ENCODE results near the gene AP1G2.
"Not testable (repeated sequence)": the region's sequence is repeated elsewhere in the genome, so short reads cannot be mapped to it uniquely, and the experiment has no call there.

AP1G2 gene

DNA sequence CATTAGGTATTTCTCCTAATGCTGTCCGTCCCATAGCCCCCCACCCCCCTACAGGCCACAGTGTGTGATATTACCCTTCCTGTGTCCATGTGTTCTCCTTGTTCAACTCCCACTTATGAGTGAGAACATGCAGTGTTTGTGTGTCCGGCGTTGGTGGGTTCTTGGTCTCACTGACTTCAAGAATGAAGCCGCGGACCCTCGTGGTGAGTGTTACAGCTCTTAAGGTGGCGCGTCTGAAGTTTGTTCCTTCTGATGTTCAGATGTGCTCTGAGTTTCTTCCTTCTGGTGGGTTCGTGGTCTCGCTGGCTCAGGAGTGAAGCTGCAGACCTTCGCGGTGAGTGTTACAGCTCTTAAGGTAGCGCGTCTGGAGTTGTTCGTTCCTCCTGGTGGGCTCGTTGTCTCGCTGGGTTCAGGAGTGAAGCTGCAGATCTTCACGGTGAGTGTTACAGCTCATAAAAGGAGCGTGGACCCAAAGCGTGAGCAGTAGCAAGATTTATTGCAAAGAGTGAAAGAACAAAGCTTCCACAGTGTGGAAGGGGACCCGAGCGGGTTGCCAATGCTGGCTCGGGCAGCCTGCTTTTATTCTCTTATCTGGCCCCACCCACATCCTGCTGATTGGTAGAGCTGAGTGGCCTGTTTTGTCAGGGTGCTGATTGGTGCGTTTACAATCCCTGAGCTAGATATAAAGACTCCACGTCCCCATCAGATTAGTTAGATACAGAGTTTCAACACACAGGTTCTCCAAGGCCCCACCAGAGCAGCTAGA lies 16.4 kb upstream of the AP1G2 start:
- H3K4me3 ChIP-seq; H3K9me3 ChIP-seq; in situ Hi-C loops (cut with MboI; ENCODE audit: low sequenced_read_pairs); H3K4me1 ChIP-seq; DNase-seq (ENCODE audit: low spot score in 2 of 2); H3K27me3 ChIP-seq (ENCODE audit: low read depth); H3K36me3 ChIP-seq (replicated peaks): not testable (repeated sequence)

DNA sequence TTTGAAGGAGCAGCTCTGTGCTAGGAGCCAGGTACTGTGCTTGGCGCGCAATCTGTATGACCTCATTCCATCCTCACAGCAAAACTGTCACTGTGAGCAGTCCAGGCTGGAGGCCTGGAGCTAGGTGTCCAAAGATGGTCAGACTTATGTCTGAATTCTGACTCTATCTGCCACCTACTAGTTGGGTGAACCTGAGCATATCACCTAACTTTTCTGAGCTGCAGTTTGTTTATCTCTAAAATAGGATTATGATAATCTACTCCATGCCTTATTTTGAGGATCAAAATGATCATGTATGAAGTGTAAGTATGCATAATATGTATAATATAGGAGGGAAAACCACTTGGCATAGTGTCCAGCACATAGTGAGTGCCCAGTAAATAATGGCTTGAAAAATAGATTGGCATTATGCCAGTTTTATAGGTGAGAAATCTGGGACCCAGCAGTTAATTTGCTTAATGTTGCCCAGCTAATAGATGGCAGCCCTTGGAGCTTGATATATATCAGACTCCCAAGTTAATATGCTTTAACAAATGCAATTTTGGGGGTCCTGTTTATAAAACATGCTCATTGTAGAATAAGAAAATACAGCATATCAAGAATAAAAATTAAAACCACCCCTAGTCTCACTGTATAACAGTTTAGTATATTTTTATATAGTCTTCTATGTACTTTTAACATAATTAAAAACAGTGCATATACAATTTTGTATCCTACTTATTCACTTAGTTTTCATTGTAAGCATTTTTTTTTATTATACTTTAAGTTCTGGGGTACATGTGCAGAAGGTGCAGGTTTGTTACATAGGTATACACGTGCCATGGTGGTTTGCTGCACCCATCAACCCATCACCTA lies 15.5 kb upstream of the AP1G2 start:
- Histone ChIP-seq H3K4me1 (no peaks in the 10 kb centered on the region), H3K27me3 (ENCODE audit: low read depth) (no peaks in the 10 kb centered on the region), H3K9me3 (no peaks in the 10 kb centered on the region; the same call in 1 of the 2 replicates), H3K4me3 (no peak overlapping the region), H3K36me3 (replicated peaks) (no peaks in the 10 kb centered on the region)
- DNase-seq (ENCODE audit: low spot score in 2 of 2) = no peak
- in situ Hi-C loops (cut with MboI; ENCODE audit: low sequenced_read_pairs) = no loop called here

DNA sequence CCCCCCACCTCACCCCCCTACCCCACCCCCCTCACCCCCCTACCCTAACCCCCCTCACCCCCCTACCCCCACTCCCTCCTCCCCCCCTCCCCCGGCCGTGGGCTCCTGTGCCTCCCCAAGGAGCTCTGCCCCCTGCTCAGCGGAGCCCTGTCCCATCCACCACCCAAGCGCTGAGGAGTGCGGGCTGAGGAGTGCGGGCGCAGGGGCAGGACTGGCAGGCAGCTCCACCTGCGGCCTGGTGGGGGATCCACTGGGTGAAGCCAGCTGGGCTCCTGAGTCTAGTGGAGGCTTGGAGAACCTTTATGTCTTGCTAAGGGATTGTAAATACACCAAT lies 13.3 kb upstream of the AP1G2 start:
- H3K36me3 ChIP-seq (replicated peaks) = no peaks in the 10 kb centered on the region
- in situ Hi-C loops (cut with MboI; ENCODE audit: low sequenced_read_pairs) = no loop called here
- DNase-seq (ENCODE audit: low spot score in 2 of 2) = no peak

DNA sequence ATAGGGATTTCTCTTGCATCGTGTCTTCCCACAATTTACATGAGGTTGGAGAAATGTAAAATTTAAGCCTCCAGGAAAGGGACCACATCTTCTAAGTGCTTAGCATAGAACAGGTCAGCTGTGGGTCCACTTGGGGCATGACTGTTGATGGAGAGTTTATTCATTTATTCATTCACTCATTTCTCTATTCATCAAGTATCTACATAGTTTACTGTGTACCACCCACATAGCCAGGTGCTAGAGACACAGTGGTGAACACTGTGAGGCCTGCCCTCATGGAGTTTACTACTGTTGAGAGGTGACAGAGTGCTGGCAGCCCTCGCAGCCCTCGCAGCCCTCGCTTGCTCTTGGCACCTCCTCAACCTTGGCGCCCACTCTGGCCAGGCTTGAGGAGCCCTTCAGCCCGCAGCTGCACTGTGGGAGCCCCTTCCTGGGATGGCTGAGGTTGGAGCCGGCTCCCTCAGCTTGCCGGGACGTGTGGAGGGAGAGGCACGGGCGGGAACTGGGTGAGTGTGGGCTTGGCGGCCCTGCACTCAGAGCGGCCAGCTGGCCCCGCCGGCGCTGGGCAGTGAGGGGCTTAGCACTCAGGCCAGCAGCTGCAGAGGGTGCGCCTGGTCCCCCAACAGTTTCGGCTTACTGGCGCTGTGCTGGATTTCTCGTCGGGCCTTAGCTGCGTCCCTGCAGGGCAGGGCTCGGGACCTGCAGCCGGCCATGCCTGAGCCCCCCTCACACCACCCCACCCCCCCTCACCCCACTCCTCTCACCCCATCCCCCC lies 12.7 kb upstream of the AP1G2 start:
- Histone ChIP-seq H3K36me3 (replicated peaks) (no peaks in the 10 kb centered on the region), H3K9me3 (no peaks in the 10 kb centered on the region; the same call in 1 of the 2 replicates), H3K4me1 (no peaks in the 10 kb centered on the region), H3K27me3 (ENCODE audit: low read depth) (no peaks in the 10 kb centered on the region), H3K4me3 (no peak overlapping the region)
- no peak for DNase-seq (ENCODE audit: low spot score in 2 of 2)
- in situ Hi-C loops (cut with MboI; ENCODE audit: low sequenced_read_pairs) = no loop called here

More for the DNA sequence above, 13.3 kb upstream of the AP1G2 start:
- no peaks in the 10 kb centered on the region for H3K4me1 ChIP-seq
- H3K27me3 ChIP-seq (ENCODE audit: low read depth) = no peaks in the 10 kb centered on the region
- no peak overlapping the region for H3K4me3 ChIP-seq
- H3K9me3 ChIP-seq = no peaks in the 10 kb centered on the region; the same call in 1 of the 2 replicates

DNA sequence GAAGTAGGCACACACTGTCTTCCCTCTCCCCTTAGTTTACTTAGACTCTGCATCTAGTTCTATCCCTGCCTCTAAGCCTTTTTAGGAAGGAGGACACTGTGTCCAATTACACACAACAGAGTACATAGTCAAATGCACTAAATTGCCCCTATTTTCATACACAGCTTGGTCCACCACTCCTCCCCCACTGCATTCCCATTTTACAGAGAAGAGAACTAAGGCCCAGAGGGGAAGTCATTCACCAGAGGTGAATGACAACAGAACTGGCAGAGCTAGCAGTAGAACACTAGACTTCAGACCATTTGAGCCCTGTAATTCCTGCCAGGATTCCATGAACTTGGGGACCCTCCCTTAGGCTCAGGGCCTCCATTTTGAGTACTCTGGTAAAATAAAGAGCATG lies 12.1 kb upstream of the AP1G2 start:
- Histone ChIP-seq H3K4me1 (no peaks in the 10 kb centered on the region), H3K36me3 (replicated peaks) (no peaks in the 10 kb centered on the region), H3K27me3 (ENCODE audit: low read depth) (no peaks in the 10 kb centered on the region), H3K4me3 (no peak overlapping the region), H3K9me3 (no peaks in the 10 kb centered on the region)
- no peak for DNase-seq (ENCODE audit: low spot score in 2 of 2)
- in situ Hi-C loops (cut with MboI; ENCODE audit: low sequenced_read_pairs) = no loop called here

DNA sequence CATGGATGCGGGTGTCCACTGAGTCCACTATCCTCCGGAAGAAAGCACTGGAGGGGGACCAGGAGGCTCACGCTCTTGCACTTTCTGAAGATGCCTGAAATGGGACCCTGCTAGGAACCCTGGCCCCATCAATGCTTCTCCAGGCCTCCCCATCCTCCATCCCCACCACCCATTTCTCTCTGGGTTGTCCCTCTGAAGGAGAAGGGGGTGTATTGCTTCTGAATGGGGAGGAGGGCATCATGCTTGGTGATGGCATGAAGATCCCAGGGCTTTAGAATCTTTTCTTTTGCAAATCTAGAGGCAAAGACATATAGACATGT lies 11.7 kb upstream of the AP1G2 start:
- DNase-seq (ENCODE audit: low spot score in 2 of 2) = no peak
- in situ Hi-C loops (cut with MboI; ENCODE audit: low sequenced_read_pairs) = no loop called here
- H3K4me3 ChIP-seq = no peak overlapping the region
- no peaks in the 10 kb centered on the region for H3K9me3 ChIP-seq
- no peaks in the 10 kb centered on the region for H3K27me3 ChIP-seq (ENCODE audit: low read depth)
- no peaks in the 10 kb centered on the region for H3K36me3 ChIP-seq (replicated peaks)
- H3K4me1 ChIP-seq = no peaks in the 10 kb centered on the region

DNA sequence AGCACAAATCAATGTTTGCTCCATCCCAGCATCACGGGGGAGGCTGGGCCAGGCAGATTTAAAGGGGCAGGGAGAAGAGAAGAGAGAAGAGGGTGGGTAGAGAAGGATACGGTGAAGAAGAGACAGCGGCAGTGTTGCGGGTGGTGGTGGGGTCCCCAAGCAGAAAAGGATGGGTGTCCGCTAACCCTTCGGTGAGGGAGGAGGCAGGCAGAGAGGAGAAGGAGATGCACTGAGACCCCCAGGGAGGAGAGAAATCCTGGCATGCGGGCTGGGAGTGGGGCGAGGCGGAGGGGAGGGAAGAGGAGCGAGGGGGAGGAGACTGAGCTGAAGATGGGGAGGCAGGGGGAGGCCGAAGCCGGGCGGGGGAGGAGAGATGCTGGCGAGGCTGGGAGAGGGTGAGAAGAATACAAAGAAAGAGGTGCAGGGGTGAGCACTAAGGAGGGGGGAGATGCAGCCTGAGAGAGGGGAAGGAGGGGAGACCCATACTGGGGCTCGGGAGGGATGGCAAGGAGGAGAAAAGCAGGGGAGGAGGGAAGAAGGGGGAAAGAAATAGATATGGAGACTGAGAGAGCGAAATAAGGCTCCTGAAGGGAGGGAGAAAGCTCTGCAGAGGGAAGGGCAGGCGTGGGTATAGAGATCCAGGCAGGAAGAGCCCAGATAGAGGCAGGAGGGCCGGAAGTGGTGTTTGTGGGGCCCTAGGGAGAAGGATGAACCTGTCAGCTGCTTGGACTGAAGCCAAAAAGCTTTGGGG lies 11.1 kb upstream of the AP1G2 start, which contains the start of gene JPH4:
Gene JPH4, minus strand, starts transcription at position 231 of the 751 bp plus-strand sequence. CDS start 1,337 bp downstream, outside the sequence.
- no peaks in the 10 kb centered on the region for H3K4me1 ChIP-seq
- H3K4me3 ChIP-seq = no peak within 1 kb of the TSS
- H3K36me3 ChIP-seq (replicated peaks) = no peaks in the 10 kb centered on the region
- no peaks in the 10 kb centered on the region for H3K27me3 ChIP-seq (ENCODE audit: low read depth)
- no peak for DNase-seq (ENCODE audit: low spot score in 2 of 2)
- in situ Hi-C loops (cut with MboI; ENCODE audit: low sequenced_read_pairs) = no loop called here
- H3K9me3 ChIP-seq = no peaks in the 10 kb centered on the region

DNA sequence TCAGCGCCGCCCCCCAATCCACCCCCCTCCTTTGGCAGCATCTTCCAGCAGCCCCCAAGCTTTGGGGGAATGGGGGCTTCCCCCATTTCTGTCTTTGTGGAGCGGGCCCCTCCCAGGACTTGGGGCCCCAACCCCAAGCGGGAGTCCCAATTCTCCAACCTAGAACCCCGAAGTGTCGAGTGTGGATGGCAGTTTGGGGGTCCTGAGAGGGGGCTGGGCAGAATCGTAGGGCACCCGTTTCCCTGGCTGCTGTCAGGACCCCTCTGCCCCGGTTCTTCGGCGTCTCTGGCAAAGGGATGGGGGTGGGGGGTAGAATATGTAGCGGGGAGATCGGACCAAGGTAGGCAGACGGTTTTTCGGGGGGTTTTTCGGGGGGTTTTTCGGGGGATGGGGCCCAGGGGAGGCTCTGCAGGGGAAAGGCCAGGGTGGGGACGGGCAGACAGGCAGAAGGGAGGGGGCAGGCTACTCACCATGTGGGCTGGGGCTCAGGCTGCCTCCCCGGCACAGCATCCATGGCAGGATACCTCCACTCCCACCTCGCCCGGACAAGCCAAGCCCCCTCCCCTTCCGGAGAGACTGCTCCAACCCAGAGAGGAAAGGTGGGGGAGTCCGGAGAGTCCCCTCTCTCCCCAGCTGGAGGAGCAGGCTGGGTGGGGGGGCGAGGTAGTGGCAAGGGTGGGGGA lies 10.3 kb upstream of the AP1G2 start:
- no peaks in the 10 kb centered on the region for H3K27me3 ChIP-seq (ENCODE audit: low read depth)
- no peaks in the 10 kb centered on the region for H3K36me3 ChIP-seq (replicated peaks)
- no peak overlapping the region for H3K4me3 ChIP-seq
- H3K9me3 ChIP-seq = no peaks in the 10 kb centered on the region
- in situ Hi-C loops (cut with MboI; ENCODE audit: low sequenced_read_pairs) = no loop called here
- H3K4me1 ChIP-seq = no peaks in the 10 kb centered on the region
- no peak for DNase-seq (ENCODE audit: low spot score in 2 of 2)

DNA sequence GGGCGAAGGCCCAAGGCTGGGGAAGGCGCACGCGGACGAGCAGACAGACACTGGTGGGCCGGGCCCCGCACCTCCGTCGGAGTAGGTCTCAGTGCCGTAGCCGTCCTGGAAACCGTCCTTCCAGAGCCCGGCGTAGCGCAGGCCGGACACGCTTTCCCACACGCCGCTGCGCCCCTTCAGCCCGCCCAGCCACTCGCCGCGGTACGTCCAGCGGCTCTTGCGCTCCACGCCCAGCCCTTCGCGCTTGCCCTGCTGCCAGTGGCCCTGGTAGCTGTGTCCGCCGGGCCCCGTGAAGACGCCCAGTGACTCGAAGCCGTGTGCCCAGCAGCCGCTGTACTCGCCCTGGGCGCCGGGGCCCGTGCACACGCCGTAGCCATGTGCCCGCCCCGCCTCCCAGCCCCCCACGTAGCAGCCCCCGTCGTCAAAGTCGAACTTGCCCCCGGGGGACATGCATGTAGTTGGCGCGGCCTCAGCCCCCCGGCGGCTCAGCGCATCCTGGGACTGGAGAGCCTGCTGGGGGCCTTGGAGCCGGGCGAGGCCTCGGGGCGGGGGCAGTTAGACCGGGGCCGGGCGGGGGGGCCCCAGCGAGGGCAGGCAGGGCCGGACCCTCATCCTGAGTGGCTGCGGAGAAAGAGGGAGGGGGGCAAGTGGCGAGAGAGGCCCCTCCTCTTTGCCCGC lies 9.6 kb upstream of the AP1G2 start:
- no peaks in the 10 kb centered on the region for H3K4me1 ChIP-seq
- no peaks in the 10 kb centered on the region for H3K9me3 ChIP-seq
- DNase-seq (ENCODE audit: low spot score in 2 of 2) = no peak
- no peaks in the 10 kb centered on the region for H3K27me3 ChIP-seq (ENCODE audit: low read depth)
- no peaks in the 10 kb centered on the region for H3K36me3 ChIP-seq (replicated peaks)
- H3K4me3 ChIP-seq = no peak overlapping the region
- in situ Hi-C loops (cut with MboI; ENCODE audit: low sequenced_read_pairs) = no loop called here

DNA sequence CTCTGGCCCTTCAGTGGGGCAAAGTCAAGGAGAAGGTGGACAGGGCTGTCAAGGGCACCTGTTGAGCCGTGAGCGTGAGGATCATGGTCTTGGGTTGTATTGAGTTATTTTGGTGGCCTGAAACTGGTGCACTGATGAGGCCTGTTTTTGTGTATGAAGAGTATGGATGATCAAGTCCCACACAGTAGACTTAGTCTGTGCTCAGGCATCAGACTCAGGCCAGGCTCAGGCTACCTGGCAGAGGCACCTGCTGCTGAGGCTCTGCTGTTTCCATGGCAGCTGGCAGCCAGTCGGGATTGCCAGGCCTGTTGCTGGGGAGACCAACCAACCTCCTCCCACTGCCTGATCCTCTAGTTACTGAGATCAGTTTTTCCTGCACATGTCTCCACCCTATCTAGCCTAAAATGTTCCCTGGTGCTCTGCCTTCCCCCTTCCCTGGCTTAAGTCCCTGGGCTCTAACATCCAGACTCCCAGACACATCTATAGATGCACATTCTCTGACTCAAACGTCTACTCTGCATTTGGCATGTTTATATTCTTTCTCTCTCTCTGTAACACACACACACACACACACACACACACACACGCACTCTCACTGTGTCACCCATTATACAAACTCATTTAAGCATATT lies 5.9 kb upstream of the AP1G2 start:
- no peaks in the 10 kb centered on the region for H3K9me3 ChIP-seq
- in situ Hi-C loops (cut with MboI; ENCODE audit: low sequenced_read_pairs) = no loop called here

DNA sequence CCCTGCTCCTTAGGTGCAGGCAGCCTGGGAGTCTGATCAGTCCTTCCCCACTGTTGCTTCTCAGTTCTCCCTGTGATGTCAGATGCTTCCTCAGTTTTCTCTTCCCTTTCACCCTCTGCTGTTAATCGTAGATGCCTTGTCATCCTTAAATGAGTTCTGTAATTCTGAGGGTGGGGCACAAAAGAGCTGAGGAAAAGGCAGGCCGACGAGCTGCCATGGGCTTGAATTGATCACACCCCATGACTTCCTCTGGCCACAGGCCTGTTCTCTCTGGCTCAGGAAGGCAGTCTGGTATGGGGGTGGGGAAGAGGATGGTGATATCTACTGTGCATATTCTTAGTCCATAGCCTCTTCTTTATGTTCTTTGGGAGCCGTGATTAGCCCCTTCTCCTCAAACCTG lies 5.2 kb upstream of the AP1G2 start:
- Histone ChIP-seq H3K27me3 (ENCODE audit: low read depth) (no peaks in the 10 kb centered on the region), H3K36me3 (replicated peaks) (no peaks in the 10 kb centered on the region), H3K4me3 (no peak overlapping the region), H3K9me3 (no peaks in the 10 kb centered on the region), H3K4me1 (peaks cover 11% of the 10 kb centered on the region)
- in situ Hi-C loops (cut with MboI; ENCODE audit: low sequenced_read_pairs) = no loop called here
- no peak for DNase-seq (ENCODE audit: low spot score in 2 of 2)

More for the DNA sequence above, 5.9 kb upstream of the AP1G2 start:
- no peak for DNase-seq (ENCODE audit: low spot score in 2 of 2)
- Histone ChIP-seq H3K27me3 (ENCODE audit: low read depth) (no peaks in the 10 kb centered on the region), H3K4me1 (peaks cover 5% of the 10 kb centered on the region), H3K4me3 (no peak overlapping the region), H3K36me3 (replicated peaks) (no peaks in the 10 kb centered on the region)

DNA sequence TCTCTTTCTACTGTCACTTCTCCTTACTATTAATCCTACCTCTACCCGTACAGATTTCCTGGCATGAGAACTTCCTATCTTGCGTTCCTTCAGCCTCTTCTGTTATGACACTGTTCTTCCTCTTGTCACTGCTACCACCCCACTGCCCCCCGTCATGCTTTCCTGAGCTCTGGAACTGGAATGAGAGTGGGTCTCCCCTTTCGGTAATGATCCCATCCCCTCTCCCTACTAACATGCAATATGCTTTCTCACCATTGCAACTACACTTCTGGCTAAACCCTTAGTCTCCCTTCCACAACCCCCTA lies 4.9 kb upstream of the AP1G2 start:
- DNase-seq (ENCODE audit: low spot score in 2 of 2) = no peak
- Histone ChIP-seq H3K9me3 (no peaks in the 10 kb centered on the region), H3K36me3 (replicated peaks) (no peaks in the 10 kb centered on the region), H3K4me3 (no peak overlapping the region), H3K4me1 (peaks cover 13% of the 10 kb centered on the region), H3K27me3 (ENCODE audit: low read depth) (no peaks in the 10 kb centered on the region)
- in situ Hi-C loops (cut with MboI; ENCODE audit: low sequenced_read_pairs) = no loop called here

Measured in HAP-1 (cell line).